ENCODE measurements around the gene TRIM2.

DNA sequence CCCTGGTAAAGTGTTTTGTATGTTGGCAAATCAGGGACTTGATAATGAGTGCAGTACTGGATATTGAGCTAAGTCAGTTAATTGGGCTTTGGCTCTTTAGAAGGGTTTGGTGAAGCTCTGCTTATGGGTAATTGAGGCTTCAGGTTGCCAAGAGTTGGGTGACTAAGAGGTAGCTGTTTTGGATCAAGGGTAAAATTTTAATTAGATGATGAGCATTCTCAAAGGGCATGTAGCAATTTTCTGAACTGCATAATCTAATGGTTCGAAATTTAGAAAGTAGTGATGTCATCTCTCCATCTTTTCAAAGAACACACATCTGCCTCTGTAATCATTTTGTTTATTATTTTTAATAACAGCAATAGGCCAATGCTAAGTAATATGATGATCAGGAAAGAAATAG lies 5.5 kb upstream of the TRIM2 start:
- TF ChIP-seq CTCF (IDR thresholded peaks at IDR 0.05) (no peak), POLR2A (IDR thresholded peaks at IDR 0.05) (no peak)

Measured in thyroid gland (tissue), 4 donors.